DOHH2 (cell line): ENCODE measurements around the gene CFL2.

Source experiments
- CTCF ChIP-seq: fragments of 200-600 bp; sonication (generic); IDR thresholded peaks from one replicate; pipeline ENCODE4 v1.5.1; 2014; ENCODE audit warnings: antibody characterized with exemption, mild to moderate bottlenecking, low read depth, low read length; ENCODE audit not compliant: poor library complexity, severe bottlenecking
- EZH2phosphoT487 ChIP-seq: fragments of 200-600 bp; sonication (generic); IDR thresholded peaks from 2 replicates; pipeline ENCODE4 v1.6.1; 2017; ENCODE audit warnings: borderline replicate concordance, mild to moderate bottlenecking, antibody characterized with exemption, low read length, moderate library complexity, mixed read lengths

GRCh38 chr14:34692898-34693227 is 21.5 kb downstream of the CFL2 start:
- TF ChIP-seq CTCF (no peak), EZH2phosphoT487 (no peak)
